Psoas muscle (tissue), 8 donors: ENCODE measurements around the gene CNIH3. TPM values are rescaled to one million over a fixed set of nuclear protein-coding genes. Genes with fewer than 3 reads are reported as not detected.

ENCODE experiments used
- ATAC-seq, 4 donors: fragments of 200-7000 bp; cut with Tn5 transposase; one replicate each; pipeline ENCODE4 v1.9.1; 2020; ENCODE audit warnings: moderate library complexity in 3 of 4, mild to moderate bottlenecking in 2 of 4
- DNase-seq, 2 donors: peaks; one replicate each; pipeline ENCODE4 v3.0.0-alpha.2; 2020
- H3K27ac ChIP-seq: fragments of 200-600 bp; one replicate; pipeline ENCODE4 v1.8.0; 2022
- H3K27me3 ChIP-seq, 3 donors: fragments of 200-600 bp in 1 of 3; one replicate each; pipeline versions ENCODE4 v1.6.1 to v1.8.0; 2013 to 2022; ENCODE audit warnings: low read length in 2 of 3, mild to moderate bottlenecking in 2 of 3, moderate library complexity in 1 of 3; ENCODE audit not compliant: insufficient read depth in 3 of 3
- H3K36me3 ChIP-seq, 2 donors: fragments of 200-600 bp in 1 of 2; one replicate each; pipeline versions ENCODE4 v1.6.1 to v1.8.0; 2013 to 2022; ENCODE audit warnings: low read depth in 1 of 2, mild to moderate bottlenecking in 1 of 2, moderate library complexity in 1 of 2; ENCODE audit not compliant: insufficient read depth in 1 of 2
- H3K4me1 ChIP-seq: fragments of 200-600 bp; one replicate; pipeline ENCODE4 v1.8.0; 2022
- H3K4me3 ChIP-seq: fragments of 200-600 bp; one replicate; pipeline ENCODE4 v1.8.0; 2022; ENCODE audit warnings: mild to moderate bottlenecking
- H3K9me3 ChIP-seq: fragments of 200-600 bp; one replicate; pipeline ENCODE4 v1.8.0; 2022
- CTCF ChIP-seq: fragments of 200-600 bp; IDR thresholded peaks from one replicate; pipeline ENCODE4 v1.8.0; 2022; ENCODE audit warnings: antibody characterized with exemption
- WGBS, 3 donors: extraction: QIAGEN DNeasy Blood & Tissue Kit; methylation state at CpG; one replicate each; pipeline versions ENCODE4 v1.1.6 to v1.1.7; 2013; 5-methylcytosine and 5-hydroxymethylcytosine counted together
- intact Hi-C, 2 donors: fragments of 100-400 bp; cut with DNase I; formaldehyde crosslinking; loops; one replicate each; pipeline versions ENCODE4 v1.11.0 to v1.14.2; 2022
- polyA plus RNA-seq, 3 donors: library from polyadenylated mRNA; stranded (reverse); fragments of 200-250 nt; gene quantifications; one replicate each; pipeline ENCODE4 v1.2.3, GENCODE V29; 2013
- total RNA-seq, 4 donors: library from RNA; stranded (reverse); fragmentation: NEBNext Ultra II Directional in 2 of 4; extraction: Animal tissue kit (Norgen Biotek cat#: 25700) in 2 of 4; gene quantifications; one replicate each; pipeline versions ENCODE4 v1.2.1 to v1.2.4, GENCODE V29; 2021 to 2023
- donor health status: healthy with polysubstance abuse.
- donor health status: DM: no; HTN: no; CAD: no; lungs with moderate emphysema.
- donor health status: Bipolar disorder and iron deficiency.
- donor health status: healthy.
- donor health status: DM: yes; HTN: yes; CAD: no.
- donor health status: DM: no; HTN: no; CAD: no.
- donor health status: DM: no; HTN: no; CAD: no.
- donor health status: DM: yes; HTN: yes; CAD: no.

Gene CNIH3
- total and polyA plus RNA-seq, 7 donors = 0.39 to 1.9 (median 1.2) TPM

DNA sequence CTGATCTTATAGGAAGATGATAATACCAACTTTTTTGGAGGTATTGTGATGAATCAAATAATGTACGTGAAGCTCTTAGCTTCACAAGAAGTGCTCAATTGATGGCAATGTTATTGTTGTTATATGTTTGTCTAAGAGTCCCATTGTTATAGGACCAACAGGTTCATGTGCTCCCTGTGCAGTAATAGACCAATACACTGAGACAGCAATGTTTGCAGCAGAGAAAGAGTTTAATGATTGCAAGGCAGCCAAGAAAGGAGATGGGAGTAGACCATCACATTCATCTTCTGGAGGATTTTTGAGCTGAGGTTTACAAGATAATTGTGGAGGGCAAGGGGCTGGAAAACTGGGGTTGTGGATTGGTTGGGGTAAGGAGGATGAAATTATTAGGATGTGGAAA is 143.0 kb downstream of the CNIH3 start:
- Histone ChIP-seq H3K27me3 (no peaks in the 10 kb centered on the region), H3K9me3 (peaks cover 6% of the 10 kb centered on the region), H3K36me3 (no peaks in the 10 kb centered on the region), H3K4me3 (no peak overlapping the region), H3K4me1 (no peaks in the 10 kb centered on the region), H3K27ac (no peak overlapping the region)
- DNase-seq (no peak), ATAC-seq (no peak)
- 96 to 100% (median 98%) methylated on average over 1 of the region's 1 CpG for WGBS, 3 donors
- intact Hi-C loops = no loop called here
- no peak for TF ChIP-seq CTCF

GRCh38 chr1:224759681-224760091 is 143.6 kb downstream of the CNIH3 start:
- TF ChIP-seq CTCF = no peak
- ATAC-seq (no peak), DNase-seq (no peak)
- no peaks in the 10 kb centered on the region for H3K4me1 ChIP-seq
- H3K4me3 ChIP-seq = no peak overlapping the region
- intact Hi-C loops = no loop called here
- peaks cover 6% of the 10 kb centered on the region for H3K9me3 ChIP-seq
- H3K36me3 ChIP-seq = no peaks in the 10 kb centered on the region
- no peaks in the 10 kb centered on the region for H3K27me3 ChIP-seq
- no peak overlapping the region for H3K27ac ChIP-seq

DNA sequence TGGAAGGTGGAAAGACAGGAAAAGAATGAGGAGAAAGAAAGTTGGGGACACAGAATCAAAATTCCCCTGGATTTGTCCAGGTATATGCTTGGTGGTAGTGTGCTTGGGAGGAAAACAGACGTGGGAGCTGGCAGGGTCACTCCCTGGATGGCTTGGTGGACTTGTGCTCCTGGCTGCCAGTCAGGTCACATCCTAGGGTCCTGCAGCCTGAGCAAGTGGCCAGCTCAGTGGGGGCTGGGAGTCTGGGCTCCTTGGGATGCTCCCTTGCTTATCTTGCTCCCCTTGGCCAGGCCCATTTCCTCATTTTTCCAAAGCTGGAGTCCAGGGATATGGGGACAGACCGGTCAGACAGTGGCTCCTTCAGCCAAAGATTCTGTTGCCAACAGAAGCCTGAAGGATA is 144.0 kb downstream of the CNIH3 start:
- Histone ChIP-seq H3K9me3 (peaks cover 6% of the 10 kb centered on the region), H3K27me3 (no peaks in the 10 kb centered on the region), H3K4me1 (no peaks in the 10 kb centered on the region), H3K4me3 (no peak overlapping the region), H3K36me3 (no peaks in the 10 kb centered on the region), H3K27ac (no peak overlapping the region)
- WGBS, 3 donors = 47 to 56% (median 48%) methylated on average over 2 of the region's 2 CpGs
- intact Hi-C loops = no loop called here
- DNase-seq = no peak
- no peak for ATAC-seq
- TF ChIP-seq CTCF = no peak

DNA sequence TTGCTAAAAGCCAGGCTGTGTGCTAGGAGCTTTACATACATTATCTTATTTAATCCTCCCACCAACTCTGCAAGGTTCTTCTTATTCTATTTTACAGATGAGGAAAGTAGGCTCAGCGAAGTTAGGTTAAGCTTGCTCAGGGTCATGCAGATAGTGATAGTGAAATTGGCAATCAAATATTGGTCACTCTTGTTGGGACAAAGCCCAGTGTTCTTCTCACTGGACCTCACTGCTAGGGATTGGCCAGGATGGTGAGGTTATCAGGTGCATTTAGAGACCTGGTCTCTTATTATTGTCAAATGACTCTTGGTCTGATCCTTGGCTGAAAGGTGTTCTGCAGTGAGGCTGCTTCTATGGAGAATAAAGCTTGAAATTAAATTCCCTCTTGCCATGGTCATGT is 145.1 kb downstream of the CNIH3 start:
- no peak for TF ChIP-seq CTCF
- intact Hi-C loops = no loop called here
- ATAC-seq = no peak
- 93 to 100% (median 94%) methylated on average over 1 of the region's 1 CpG for WGBS, 3 donors
- Histone ChIP-seq H3K27me3 (no peaks in the 10 kb centered on the region), H3K27ac (no peak overlapping the region), H3K36me3 (no peaks in the 10 kb centered on the region), H3K4me3 (no peak overlapping the region), H3K4me1 (no peaks in the 10 kb centered on the region), H3K9me3 (peaks cover 6% of the 10 kb centered on the region)
- DNase-seq = no peak

GRCh38 chr1:224762046-224762445 is 145.9 kb downstream of the CNIH3 start:
- peaks cover 6% of the 10 kb centered on the region for H3K9me3 ChIP-seq
- H3K4me3 ChIP-seq = no peak overlapping the region
- H3K4me1 ChIP-seq = no peaks in the 10 kb centered on the region
- DNase-seq (no peak), ATAC-seq (no peak)
- intact Hi-C loops = no loop called here
- no peaks in the 10 kb centered on the region for H3K36me3 ChIP-seq
- TF ChIP-seq CTCF = no peak
- H3K27ac ChIP-seq = no peak overlapping the region
- no peaks in the 10 kb centered on the region for H3K27me3 ChIP-seq
- WGBS, 3 donors = 85 to 93% (median 90%) methylated on average over 2 of the region's 2 CpGs
